SK-N-SH treated with all-trans-retinoic acid at 6 μM for 48 hours (cell line): ENCODE measurements around the gene GABRE.

Source experiments
- ARNTL ChIP-seq: fragments of 450-650 bp; formaldehyde crosslinking; IDR thresholded peaks from 2 replicates; pipeline ENCODE4 v1.5.0; 2020; ENCODE audit warnings: low read depth, mild to moderate bottlenecking, moderate library complexity, borderline replicate concordance
- BACH2 ChIP-seq: fragments of 250-450 bp; sonication (Bioruptor Pico); IDR thresholded peaks from 2 replicates; pipeline ENCODE4 v1.9.0; 2021; ENCODE audit warnings: mild to moderate bottlenecking, borderline replicate concordance
- CREB5 ChIP-seq: fragments of 250-450 bp; sonication (Bioruptor Pico); IDR thresholded peaks from 2 replicates; pipeline ENCODE4 v1.5.1; 2020; ENCODE audit warnings: low read depth, mild to moderate bottlenecking, moderate library complexity
- CSRNP3 ChIP-seq: fragments of 250-450 bp; sonication (Bioruptor Pico); IDR thresholded peaks from 2 replicates; pipeline ENCODE4 v1.5.1; 2021; ENCODE audit warnings: mild to moderate bottlenecking, moderate library complexity
- PATZ1 ChIP-seq: fragments of 250-450 bp; sonication (Bioruptor Pico); IDR thresholded peaks from 2 replicates; pipeline ENCODE4 v1.8.0; 2020; ENCODE audit warnings: mild to moderate bottlenecking, moderate library complexity, borderline replicate concordance
- POU6F1 ChIP-seq: fragments of 250-450 bp; sonication (Bioruptor Pico); IDR thresholded peaks from 2 replicates; pipeline ENCODE4 v1.8.0; 2021; ENCODE audit warnings: low read depth, mild to moderate bottlenecking, moderate library complexity, borderline replicate concordance
- PPARA ChIP-seq: fragments of 250-450 bp; sonication (Bioruptor Pico); IDR thresholded peaks from 2 replicates; pipeline ENCODE4 v1.5.0; 2020; ENCODE audit warnings: mild to moderate bottlenecking, borderline replicate concordance
- RARB ChIP-seq: fragments of 250-450 bp; sonication (Bioruptor Pico); IDR thresholded peaks from 2 replicates; pipeline ENCODE4 v1.8.0; 2021; ENCODE audit warnings: mild to moderate bottlenecking, moderate library complexity
- SNAI2 ChIP-seq: fragments of 250-450 bp; sonication (Bioruptor Pico); IDR thresholded peaks from 2 replicates; pipeline ENCODE4 v1.5.0; 2020; ENCODE audit warnings: mild to moderate bottlenecking, moderate library complexity
- TOX ChIP-seq: fragments of 250-450 bp; sonication (Bioruptor Pico); IDR thresholded peaks from 2 replicates; pipeline ENCODE4 v1.8.0; 2021; ENCODE audit warnings: mild to moderate bottlenecking, moderate library complexity, borderline replicate concordance
- ZC3H10 ChIP-seq: fragments of 250-450 bp; sonication (Bioruptor Pico); IDR thresholded peaks from 2 replicates; pipeline ENCODE4 v1.5.1; 2021; ENCODE audit warnings: mild to moderate bottlenecking, moderate library complexity
- ZFP3 ChIP-seq: fragments of 250-450 bp; sonication (Bioruptor Pico); IDR thresholded peaks from 2 replicates; pipeline ENCODE4 v1.5.0; 2020; ENCODE audit warnings: mild to moderate bottlenecking, moderate library complexity
- ZNF565 ChIP-seq: fragments of 450-650 bp; formaldehyde crosslinking; conservative IDR thresholded peaks from 2 replicates; pipeline ENCODE4 v1.5.0; 2020; ENCODE audit warnings: low read depth, mild to moderate bottlenecking, moderate library complexity
- ZNF8 ChIP-seq: fragments of 450-650 bp; formaldehyde crosslinking; IDR thresholded peaks from 2 replicates; pipeline ENCODE4 v1.5.0; 2020; ENCODE audit warnings: mild to moderate bottlenecking, moderate library complexity

GRCh38 chrX:151958101-151958500, 16.4 kb downstream of the GABRE start:
- no peak for TF ChIP-seq ZC3H10 (CRISPR knock-in tag)
- TF ChIP-seq ZNF8 (CRISPR knock-in tag): no peak
- no peak for TF ChIP-seq CREB5
- no peak for TF ChIP-seq PATZ1 (CRISPR knock-in tag)
- no peak for TF ChIP-seq TOX (CRISPR knock-in tag)
- TF ChIP-seq PPARA: no peak
- no peak for TF ChIP-seq CSRNP3 (CRISPR knock-in tag)
- no peak for TF ChIP-seq ZNF565
- TF ChIP-seq ZFP3 (CRISPR knock-in tag): no peak
- TF ChIP-seq SNAI2 (CRISPR knock-in tag): no peak
- no peak for TF ChIP-seq POU6F1 (CRISPR knock-in tag)
- no peak for TF ChIP-seq RARB (CRISPR knock-in tag)
- no peak for TF ChIP-seq BACH2 (CRISPR knock-in tag)
- no peak for TF ChIP-seq ARNTL (CRISPR knock-in tag)
